OCI-LY3 (cell line): ENCODE measurements around the gene WDR5.

Experiments
- H2AFZ ChIP-seq: fragments of 200-600, 300-600 bp; shearing (Covaris generic); 2 replicates; pipeline ENCODE4 v1.6.0; 2014; ENCODE audit warnings: antibody characterized with exemption, low read depth, low read length
- H3K27ac ChIP-seq: fragments of 200-600, 300-600 bp; sonication (generic); 2 replicates; pipeline ENCODE4 v1.5.1; 2014; ENCODE audit warnings: mild to moderate bottlenecking, low read length, moderate library complexity, mixed read lengths
- H3K27me3 ChIP-seq: fragments of 200-600, 300-600 bp; sonication (generic); 2 replicates; pipeline ENCODE4 v1.6.1; 2014; ENCODE audit warnings: low read depth, low read length, mixed read lengths
- H3K36me3 ChIP-seq: fragments of 200-600, 300-600 bp; sonication (generic); replicated peaks from 2 replicates; pipeline ENCODE3; 2014; ENCODE audit warnings: low read depth, low read length, mixed read lengths
- H3K4me1 ChIP-seq: fragments of 300-600, 200-600 bp; sonication (generic); 2 replicates; pipeline ENCODE4 v1.6.1; 2014; ENCODE audit warnings: low read length, mixed read lengths
- H3K4me2 ChIP-seq: fragments of 200-600, 300-600 bp; sonication (generic); 2 replicates; pipeline ENCODE4 v1.6.1; 2014; ENCODE audit warnings: low read length, mixed read lengths
- H3K4me3 ChIP-seq: fragments of 300-600, 200-600 bp; sonication (generic); 2 replicates; pipeline ENCODE4 v1.5.1; 2014; ENCODE audit warnings: antibody characterized with exemption, mild to moderate bottlenecking, low read length, moderate library complexity
- H3K79me2 ChIP-seq: fragments of 300-600, 200-600 bp; shearing (Covaris generic); 2 replicates; pipeline ENCODE4 v1.6.1; 2014; ENCODE audit warnings: mild to moderate bottlenecking, low read length, mixed read lengths
- H3K9ac ChIP-seq: fragments of 300-600, 200-600 bp; shearing (Covaris generic); 2 replicates; pipeline ENCODE4 v1.6.0; 2014; ENCODE audit warnings: mild to moderate bottlenecking, low read length, moderate library complexity
- H3K9me3 ChIP-seq: fragments of 200-600, 300-600 bp; shearing (Covaris generic); 2 replicates; pipeline ENCODE4 v1.6.1; 2014; ENCODE audit warnings: low read length, mixed read lengths; ENCODE audit not compliant: insufficient read depth
- H4K20me1 ChIP-seq: fragments of 200-600, 300-600 bp; sonication (generic); 2 replicates; pipeline ENCODE4 v1.6.1; 2016; ENCODE audit warnings: low read length, mixed read lengths; ENCODE audit not compliant: insufficient read depth
- CTCF ChIP-seq: fragments of 200-600, 300-600 bp; sonication (generic); IDR thresholded peaks from 2 replicates; pipeline ENCODE4 v1.5.1; 2014; ENCODE audit warnings: antibody characterized with exemption, low read length, low read depth
- EZH2phosphoT487 ChIP-seq: fragments of 200-600 bp; shearing (Covaris generic); IDR thresholded peaks from 2 replicates; pipeline ENCODE4 v1.6.1; 2018; ENCODE audit warnings: antibody characterized with exemption, mixed run types, low read depth

Gene WDR5

DNA sequence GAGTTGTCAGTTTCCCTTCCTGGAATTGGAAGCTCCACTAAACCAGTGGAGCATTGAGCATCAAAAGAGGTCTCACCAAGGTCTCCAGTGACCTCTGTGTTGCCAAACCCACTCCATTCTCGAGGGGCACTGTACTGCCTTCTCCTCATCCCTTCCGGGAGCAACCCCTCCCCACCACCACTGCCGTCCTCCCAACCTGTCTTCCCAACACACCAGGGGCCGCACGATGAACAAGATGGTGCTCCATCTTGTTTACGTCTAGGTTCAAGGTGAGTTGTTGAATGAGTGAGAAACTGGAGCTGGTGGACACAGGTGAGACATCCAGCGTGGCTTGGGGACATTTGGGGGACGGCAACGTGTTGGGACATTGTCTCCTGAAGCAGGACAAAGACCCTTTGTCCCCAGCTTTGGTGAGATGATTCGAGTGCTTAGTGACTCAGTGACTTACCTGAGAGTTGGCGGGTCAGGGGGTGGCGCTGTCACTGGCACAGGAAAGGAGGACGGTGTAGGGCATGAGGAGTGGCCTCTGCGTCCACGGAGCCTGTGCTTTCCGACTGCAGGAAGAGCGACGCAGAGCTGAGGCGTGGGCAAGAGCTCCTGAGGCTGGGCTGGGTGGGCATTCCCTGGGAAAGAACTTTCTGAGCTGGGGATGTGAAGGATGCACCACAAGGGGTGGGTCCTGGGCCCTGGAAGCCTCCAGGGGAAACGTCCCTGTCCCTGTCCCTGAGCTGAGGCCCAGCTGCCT, 73.3 kb downstream of the WDR5 start:
- Histone ChIP-seq H3K9ac (no peak overlapping the region), H3K79me2 (no peaks in the 10 kb centered on the region), H3K36me3 (no peaks in the 10 kb centered on the region), H3K4me1 (peaks cover 25% of the 10 kb centered on the region), H3K4me2 (no peak overlapping the region), H3K27me3 (peaks cover 3% of the 10 kb centered on the region; the same call in 1 of the 2 replicates), H3K4me3 (no peak overlapping the region), H2AFZ (no peak overlapping the region), H3K9me3 (no peaks in the 10 kb centered on the region), H3K27ac (no peak overlapping the region), H4K20me1 (no peaks in the 10 kb centered on the region)
- TF ChIP-seq EZH2phosphoT487 (no peak), CTCF (no peak)
